SK-N-SH (cell line): ENCODE data around the gene MINDY4. TPM values are rescaled to one million over a fixed set of nuclear protein-coding genes. Genes with fewer than 3 reads are reported as not detected.

Experiments used
- CTCF ChIA-PET: fragments of 300-600, 350-600 bp; formaldehyde crosslinking; extraction: SDS; loops from one replicate; lab custom pipeline; 2021; lab: Yijun Ruan, JAX
- POLR2A ChIA-PET: fragments of 350-600 bp; sonication (Branson Sonifier 250); formaldehyde crosslinking; extraction: SDS; loops from one replicate; lab custom pipeline; 2020; ENCODE audit warnings: antibody characterized with exemption, inconsistent platforms; lab: Yijun Ruan, JAX
- DNase-seq: peaks from one replicate; pipeline ENCODE4 v3.0.0; 2012
- H2AFZ ChIP-seq: fragments of 200-600 bp; sonication (generic); 2 replicates; pipeline ENCODE4 v1.8.1; 2016; ENCODE audit warnings: antibody characterized with exemption, mild to moderate bottlenecking, low read depth
- H3F3A ChIP-seq: fragments of 200-600 bp; sonication (generic); replicated peaks from 2 replicates; pipeline ENCODE3; 2016; ENCODE audit warnings: antibody characterized with exemption, mild to moderate bottlenecking; ENCODE audit not compliant: insufficient read depth
- H3K27ac ChIP-seq, 2 experiments: fragments of 200-500 bp in 1 of 2; fragments of 200-600 bp in 1 of 2; sonication (Bioruptor generic) in 1 of 2; sonication (generic), shearing (Covaris generic) in 1 of 2; 2 replicates each; pipeline versions ENCODE4 v1.5.1 to v1.6.1; 2014 to 2016; ENCODE audit warnings: low read depth in 2 of 2, inconsistent platforms in 1 of 2, low read length in 1 of 2, mild to moderate bottlenecking in 1 of 2, mixed read lengths in 1 of 2
- H3K27me3 ChIP-seq: fragments of 200-600 bp; sonication (generic), shearing (Covaris generic); 2 replicates; pipeline ENCODE4 v1.6.1; 2016; ENCODE audit warnings: mixed run types; ENCODE audit not compliant: insufficient read depth
- H3K36me3 ChIP-seq, 2 experiments: fragments of 200-500 bp in 1 of 2; fragments of 200-600 bp in 1 of 2; sonication (Bioruptor generic) in 1 of 2; sonication (generic) in 1 of 2; replicated peaks in 1 of 2; 2 replicates each; pipeline versions ENCODE3 to v1.5.1; 2014 to 2016; ENCODE audit warnings: low read length in 1 of 2, mild to moderate bottlenecking in 1 of 2; ENCODE audit not compliant: insufficient read depth in 2 of 2, control insufficient read depth in 1 of 2
- H3K4me1 ChIP-seq, 2 experiments: fragments of 200-500 bp in 1 of 2; fragments of 200-600 bp in 1 of 2; sonication (Bioruptor generic) in 1 of 2; sonication (generic), shearing (Covaris generic) in 1 of 2; 2 replicates each; pipeline versions ENCODE4 v1.5.1 to v1.6.1; 2014 to 2016; ENCODE audit warnings: low read depth in 1 of 2, low read length in 1 of 2, mixed run types in 1 of 2; ENCODE audit not compliant: insufficient read depth in 2 of 2, control insufficient read depth in 1 of 2
- H3K4me2 ChIP-seq: fragments of 200-600 bp; sonication (generic), shearing (Covaris generic); 2 replicates; pipeline ENCODE4 v1.6.1; 2017; ENCODE audit warnings: mixed run types
- H3K4me3 ChIP-seq, 2 experiments: fragments of 200-500 bp in 1 of 2; fragments of 200-600 bp in 1 of 2; sonication (Bioruptor generic) in 1 of 2; sonication (generic), shearing (Covaris generic) in 1 of 2; 2 replicates each; pipeline versions ENCODE4 v1.5.1 to v1.8.1; 2014 to 2016; ENCODE audit warnings: low read depth in 2 of 2, inconsistent platforms in 1 of 2, low read length in 1 of 2, mild to moderate bottlenecking in 1 of 2, mixed read lengths in 1 of 2, moderate library complexity in 1 of 2
- H3K79me2 ChIP-seq: fragments of 200-600 bp; sonication (generic); 2 replicates; pipeline ENCODE4 v1.8.1; 2017; ENCODE audit warnings: mild to moderate bottlenecking; ENCODE audit not compliant: insufficient read depth
- H3K9ac ChIP-seq: fragments of 200-600 bp; sonication (generic); 2 replicates; pipeline ENCODE4 v1.6.1; 2017; ENCODE audit warnings: mixed run types
- H3K9me2 ChIP-seq: fragments of 200-600 bp; sonication (generic); 2 replicates; pipeline ENCODE4 v1.6.1; 2017; ENCODE audit warnings: mixed run types
- H3K9me3 ChIP-seq: fragments of 200-600 bp; sonication (generic); 2 replicates; pipeline ENCODE4 v1.6.1; 2017; ENCODE audit warnings: mixed run types, mild to moderate bottlenecking, moderate library complexity
- H4K20me1 ChIP-seq: fragments of 200-600 bp; sonication (generic); 2 replicates; pipeline ENCODE4 v1.6.1; 2017; ENCODE audit warnings: mild to moderate bottlenecking, mixed run types; ENCODE audit not compliant: insufficient read depth
- CHD2 ChIP-seq: fragments of 150-350 bp; IDR thresholded peaks from 2 replicates; pipeline ENCODE4 v1.6.1; 2018; ENCODE audit warnings: low read length; ENCODE audit not compliant: partially characterized antibody
- ELF1 ChIP-seq: IDR thresholded peaks from 2 replicates; pipeline ENCODE4 v1.4.0; 2012
- EP300 ChIP-seq, 2 experiments: IDR thresholded peaks; 2 replicates each; pipeline versions ENCODE4 v1.4.0 to v1.6.1; 2012; ENCODE audit warnings: borderline replicate concordance in 1 of 2, low read depth in 1 of 2, low read length in 1 of 2
- FOSL2 ChIP-seq: IDR thresholded peaks from 2 replicates; pipeline ENCODE4 v1.4.0; 2012; ENCODE audit warnings: low read depth, mild to moderate bottlenecking, moderate library complexity, borderline replicate concordance
- NRF1 ChIP-seq: IDR thresholded peaks from 2 replicates; pipeline ENCODE4 v1.6.1; 2012; ENCODE audit warnings: low read depth, mild to moderate bottlenecking, low read length
- PBX3 ChIP-seq: IDR thresholded peaks from 2 replicates; pipeline ENCODE4; 2012
- POLR2AphosphoS5 ChIP-seq: IDR thresholded peaks from 2 replicates; pipeline ENCODE4 v1.6.1; 2012; ENCODE audit warnings: low read depth, low read length
- RCOR1 ChIP-seq: fragments of 150-350 bp; IDR thresholded peaks from 2 replicates; pipeline ENCODE4 v1.6.1; 2017; ENCODE audit warnings: antibody characterized with exemption, low read length
- REST ChIP-seq: IDR thresholded peaks from 2 replicates; pipeline ENCODE4 v1.6.1; 2012; ENCODE audit warnings: mild to moderate bottlenecking, low read depth, low read length, moderate library complexity
- SIN3A ChIP-seq: IDR thresholded peaks from 2 replicates; pipeline ENCODE4 v1.6.1; 2012; ENCODE audit warnings: low read depth, mild to moderate bottlenecking, low read length, moderate library complexity, borderline replicate concordance
- TCF12 ChIP-seq: IDR thresholded peaks from 2 replicates; pipeline ENCODE4 v1.4.0; 2012
- TEAD4 ChIP-seq: IDR thresholded peaks from 2 replicates; pipeline ENCODE4 v1.4.0; 2012; ENCODE audit warnings: mild to moderate bottlenecking, borderline replicate concordance; ENCODE audit not compliant: insufficient read depth
- USF1 ChIP-seq: IDR thresholded peaks from 2 replicates; pipeline ENCODE4 v1.4.0; 2012; ENCODE audit warnings: low read depth, borderline replicate concordance
- WGBS: methylation state at CpG from one replicate; pipeline ENCODE4 v1.1.6; 2017; ENCODE audit warnings: low lambda C conversion rate; 5-methylcytosine and 5-hydroxymethylcytosine counted together
- polyA plus RNA-seq, 3 experiments: library from polyadenylated mRNA; depleted of rRNA; stranded (reverse); fragments of >200 nt; gene quantifications; 2 replicates each; pipeline ENCODE4 v1.2.3, GENCODE V29; 2012

Gene MINDY4
- polyA plus RNA-seq, 1 of the 3 experiments (the other 2 are of a cell fraction), result 1.8 TPM

- CTCF ChIA-PET, result interaction anchor here (1.3 kb wide), 1 partner anchor 35 kb away, joined by 3 read pairs; no protein-coding TSS in a partner anchor
- Histone ChIP-seq H3K9ac (no peak overlapping the region), H3K9me3 (no peaks in the 10 kb centered on the region), H3K4me2 (no peak overlapping the region), H3K9me2 (no peaks in the 10 kb centered on the region), H2AFZ (no peak overlapping the region), H3F3A (peaks cover 4% of the 10 kb centered on the region), H3K27ac (no peak overlapping the region), H3K79me2 (no peaks in the 10 kb centered on the region), H4K20me1 (no peaks in the 10 kb centered on the region), H3K4me1 (peaks cover 18 to 29% of the 10 kb centered on the region in 2 experiments; a peak in 3 of 4 replicates), H3K36me3 (no peaks in the 10 kb centered on the region), H3K27me3 (no peaks in the 10 kb centered on the region), H3K4me3 (no peak overlapping the region)
- POLR2A ChIA-PET, result no interaction called here
- TF ChIP-seq TCF12 (no peak), ELF1 (no peak), CHD2 (no peak), RCOR1 (no peak), NRF1 (no peak), POLR2AphosphoS5 (no peak), TEAD4 (no peak), PBX3 (no peak), EP300 (IDR thresholded peaks at IDR 0.05; ENCODE audit: borderline replicate concordance in 1 of 2, low read depth in 1 of 2, low read length in 1 of 2) (no peak), FOSL2 (no peak), SIN3A (no peak), USF1 (no peak), REST (no peak)
- WGBS, result 94% methylated on average over 6 of the region's 8 CpGs
- DNase-seq, result no peak
Measured at GRCh38 chr7:30903146-30903545, 131.9 kb downstream of the MINDY4 start.
